Erythroblast (primary cell): ENCODE data around the gene SLC34A3.

Source experiments
- GATA1 ChIP-seq: IDR thresholded peaks from 2 replicates; pipeline ENCODE4 v1.6.1; 2011; ENCODE audit warnings: low read depth, mild to moderate bottlenecking, control low read depth, low read length, moderate library complexity
- POLR2A ChIP-seq: IDR thresholded peaks from 2 replicates; pipeline ENCODE4 v1.6.1; 2011; ENCODE audit warnings: mild to moderate bottlenecking, low read length

- TF ChIP-seq POLR2A (no peak), GATA1 (no peak)
These were observed 11.0 kb downstream of the SLC34A3 start for GRCh38 chr9:137241490-137242268.
